Esophagus muscularis mucosa (tissue), 3 donors: ENCODE measurements around the gene MTERF4.

Experiments
- POLR2AphosphoS5 ChIP-seq, 2 donors: sonication (generic); formaldehyde crosslinking; IDR thresholded peaks; one replicate each; pipeline ENCODE4 v1.6.1; 2017; ENCODE audit warnings: antibody characterized with exemption in 2 of 2
- TF ChIP-seq, protein P1 (sequence below), 3 experiments: fragments of 200-600 bp in 2 of 3; fragments of 450-650 bp in 1 of 3; sonication (generic) in 2 of 3; IDR thresholded peaks; one replicate each; pipeline ENCODE4 v1.5.1; 2017 to 2019; ENCODE audit warnings: antibody characterized with exemption in 3 of 3, mild to moderate bottlenecking in 2 of 3, moderate library complexity in 1 of 3

GRCh38 chr2:241109210-241110088 is 7.4 kb upstream of the MTERF4 start:
- TF ChIP-seq POLR2AphosphoS5 (IDR thresholded peaks at IDR 0.05), result no peak
- TF ChIP-seq, protein P1, sequence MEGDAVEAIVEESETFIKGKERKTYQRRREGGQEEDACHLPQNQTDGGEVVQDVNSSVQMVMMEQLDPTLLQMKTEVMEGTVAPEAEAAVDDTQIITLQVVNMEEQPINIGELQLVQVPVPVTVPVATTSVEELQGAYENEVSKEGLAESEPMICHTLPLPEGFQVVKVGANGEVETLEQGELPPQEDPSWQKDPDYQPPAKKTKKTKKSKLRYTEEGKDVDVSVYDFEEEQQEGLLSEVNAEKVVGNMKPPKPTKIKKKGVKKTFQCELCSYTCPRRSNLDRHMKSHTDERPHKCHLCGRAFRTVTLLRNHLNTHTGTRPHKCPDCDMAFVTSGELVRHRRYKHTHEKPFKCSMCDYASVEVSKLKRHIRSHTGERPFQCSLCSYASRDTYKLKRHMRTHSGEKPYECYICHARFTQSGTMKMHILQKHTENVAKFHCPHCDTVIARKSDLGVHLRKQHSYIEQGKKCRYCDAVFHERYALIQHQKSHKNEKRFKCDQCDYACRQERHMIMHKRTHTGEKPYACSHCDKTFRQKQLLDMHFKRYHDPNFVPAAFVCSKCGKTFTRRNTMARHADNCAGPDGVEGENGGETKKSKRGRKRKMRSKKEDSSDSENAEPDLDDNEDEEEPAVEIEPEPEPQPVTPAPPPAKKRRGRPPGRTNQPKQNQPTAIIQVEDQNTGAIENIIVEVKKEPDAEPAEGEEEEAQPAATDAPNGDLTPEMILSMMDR (IDR thresholded peaks at IDR 0.05), result no peak
